ENCODE data around the gene SIGMAR1. TPM values are rescaled to one million over a fixed set of nuclear protein-coding genes. Genes with fewer than 3 reads are reported as not detected.
"Not testable (repeated sequence)": the region's sequence is repeated elsewhere in the genome, so short reads cannot be mapped to it uniquely, and the experiment has no call there.

SIGMAR1 gene
- total and polyA plus RNA-seq, 12 donors: 15.8 to 54.0 (median 23.2) TPM

GRCh38 chr9:34642679-34643078, 5.1 kb upstream of the SIGMAR1 start:
- Histone ChIP-seq H3K4me3 (no peak overlapping the region), H3K36me3 (no peaks in the 10 kb centered on the region), H3K27me3 (no peaks in the 10 kb centered on the region), H3K27ac (no peak overlapping the region), H3K9me3 (no peaks in the 10 kb centered on the region), H3K4me1 (peaks cover 9 to 27% (median 19%) of the 10 kb centered on the region in 9 donors)
- DNase-seq (no peak), ATAC-seq (no peak)
- no peak for TF ChIP-seq CTCF (IDR thresholded peaks at IDR 0.05)
- intact Hi-C loops (cut with DNase I): no loop called here
- WGBS, 2 donors: 98 to 100% methylated on average over 1 of the region's 1 CpG

- Histone ChIP-seq H3K4me1 (peaks cover 5 to 31% (median 26%) of the 10 kb centered on the region in 9 donors), H3K36me3 (peaks cover 0 to 12% (median 0%) of the 10 kb centered on the region in 9 donors)
- ATAC-seq; H3K27me3 ChIP-seq; H3K27ac ChIP-seq; H3K4me3 ChIP-seq; H3K9me3 ChIP-seq; DNase-seq; intact Hi-C loops (cut with DNase I): not testable (repeated sequence)
- 86 to 91% methylated on average over 8 of the region's 8 CpGs for WGBS, 2 donors
Measured at GRCh38 chr9:34639322-34639721, 1.7 kb upstream of the SIGMAR1 start.

DNA sequence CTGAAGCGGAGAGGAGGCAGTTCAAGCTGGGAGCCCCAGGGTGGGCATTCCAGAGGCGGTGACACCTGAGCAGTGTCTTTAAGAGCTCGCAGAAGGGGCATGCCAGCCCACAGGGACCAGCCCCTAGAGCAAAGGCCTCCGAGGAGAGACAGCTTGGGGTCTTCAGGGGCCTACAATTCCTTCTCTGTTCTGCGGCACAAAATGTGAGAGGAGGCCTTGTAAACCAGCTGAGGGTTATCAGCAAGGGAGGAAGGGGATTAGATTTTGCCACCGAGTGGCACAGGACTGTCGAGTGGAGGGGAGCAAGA, 505 bp upstream of the SIGMAR1 start:
- peaks cover 5 to 38% (median 27%) of the 10 kb centered on the region in 9 donors for H3K4me1 ChIP-seq
- H3K27me3 ChIP-seq: no peaks in the 10 kb centered on the region
- no peak for TF ChIP-seq CTCF (IDR thresholded peaks at IDR 0.05)
- peak overlapping the region; percentile 66 to 96 (median 88) for H3K27ac ChIP-seq
- intact Hi-C loops (cut with DNase I): no loop called here
- DNase-seq (no peak), ATAC-seq (peak in 2 of 8 donors; percentile 3 to 4)
- peaks cover 0 to 12% (median 0%) of the 10 kb centered on the region in 9 donors for H3K36me3 ChIP-seq
- H3K9me3 ChIP-seq: no peaks in the 10 kb centered on the region
- WGBS, 2 donors: 17% methylated on average over 7 of the region's 7 CpGs
- peak overlapping the region; percentile 67 to 88 (median 76) for H3K4me3 ChIP-seq

DNA sequence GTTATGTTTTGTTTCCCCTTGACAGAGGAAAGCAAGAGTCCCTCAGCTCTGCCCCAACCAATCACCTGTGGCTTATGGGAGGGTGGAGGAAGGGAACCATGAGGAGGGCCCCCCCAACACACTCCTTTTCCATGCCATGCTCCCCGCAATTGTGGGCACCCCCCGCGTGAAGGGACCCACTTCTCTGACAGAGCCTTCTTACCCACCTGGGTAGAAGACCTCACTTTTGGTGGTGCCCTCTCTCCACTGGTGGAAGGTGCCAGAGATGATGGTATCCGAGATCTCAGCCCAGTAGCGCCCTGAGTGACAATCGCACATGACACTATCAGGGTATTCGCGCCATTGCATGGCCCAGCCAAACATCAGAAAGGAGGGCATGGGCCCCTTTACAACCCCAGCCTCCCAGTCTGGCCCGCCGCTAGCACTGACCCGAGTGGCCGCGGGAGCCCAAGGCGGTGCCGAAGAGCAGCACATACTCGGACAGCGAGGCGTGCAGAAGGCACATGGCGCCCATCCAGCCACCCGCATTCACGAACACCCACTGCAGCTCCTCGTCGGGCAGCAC, 714 bp downstream of the SIGMAR1 start:
- WGBS, 2 donors: 9 to 10% methylated on average over 23 of the region's 23 CpGs
- intact Hi-C loops (cut with DNase I): no loop called here
- peaks cover 0 to 12% (median 0%) of the 10 kb centered on the region in 9 donors for H3K36me3 ChIP-seq
- no peak for TF ChIP-seq CTCF (IDR thresholded peaks at IDR 0.05)
- ATAC-seq: peak in 3 of 8 donors; percentile 11 to 28 (median 14)
- H3K27me3 ChIP-seq: no peaks in the 10 kb centered on the region
- peak overlapping the region; percentile 67 to 88 (median 76) for H3K4me3 ChIP-seq
- H3K4me1 ChIP-seq: peaks cover 5 to 38% (median 27%) of the 10 kb centered on the region in 9 donors
- no peaks in the 10 kb centered on the region for H3K9me3 ChIP-seq
- no peak for DNase-seq
- peak overlapping the region; percentile 66 to 96 (median 88) for H3K27ac ChIP-seq

- Histone ChIP-seq H3K27ac (no peak overlapping the region), H3K4me3 (no peak overlapping the region), H3K4me1 (peaks cover 5 to 38% (median 27%) of the 10 kb centered on the region in 9 donors), H3K36me3 (peaks cover 0 to 12% (median 0%) of the 10 kb centered on the region in 9 donors), H3K27me3 (peaks cover 0 to 5% (median 0%) of the 10 kb centered on the region in 7 donors), H3K9me3 (no peaks in the 10 kb centered on the region)
- intact Hi-C loops (cut with DNase I): loop anchor here in 4 of 10 donors (2.0 kb wide), 1 partner anchor 23 kb away; the partner anchor contains the start of gene RPP25L (in 4 of the 4)
- DNase-seq: no peak
- 92 to 95% methylated on average over 14 of the region's 14 CpGs for WGBS, 2 donors
- no peak for ATAC-seq
- no peak for TF ChIP-seq CTCF (IDR thresholded peaks at IDR 0.05)
Measured at GRCh38 chr9:34635556-34635955, 2.0 kb downstream of the SIGMAR1 start.
